ENCODE results near the gene ZFAND3. TPM values are rescaled to one million over a fixed set of nuclear protein-coding genes. Genes with fewer than 3 reads are reported as not detected.

ZFAND3 gene
- total RNA-seq, 1 donor from 2014 or later: 56.3 TPM

- intact Hi-C loops (cut with micrococcal nuclease): no loop called here
- Mint-ChIP-seq H3K4me1 (no peaks in the 10 kb centered on the region), H3K27me3 (no peaks in the 10 kb centered on the region), H3K4me3 (no peak overlapping the region), H3K36me3 (ENCODE audit: low read depth) (peaks cover 19% of the 10 kb centered on the region), H3K27ac (no peak overlapping the region), H3K9me3 (no peaks in the 10 kb centered on the region)
- DNase-seq (no peak), ATAC-seq (ENCODE audit: low read depth) (no peak)
- TF ChIP-seq, protein P1, sequence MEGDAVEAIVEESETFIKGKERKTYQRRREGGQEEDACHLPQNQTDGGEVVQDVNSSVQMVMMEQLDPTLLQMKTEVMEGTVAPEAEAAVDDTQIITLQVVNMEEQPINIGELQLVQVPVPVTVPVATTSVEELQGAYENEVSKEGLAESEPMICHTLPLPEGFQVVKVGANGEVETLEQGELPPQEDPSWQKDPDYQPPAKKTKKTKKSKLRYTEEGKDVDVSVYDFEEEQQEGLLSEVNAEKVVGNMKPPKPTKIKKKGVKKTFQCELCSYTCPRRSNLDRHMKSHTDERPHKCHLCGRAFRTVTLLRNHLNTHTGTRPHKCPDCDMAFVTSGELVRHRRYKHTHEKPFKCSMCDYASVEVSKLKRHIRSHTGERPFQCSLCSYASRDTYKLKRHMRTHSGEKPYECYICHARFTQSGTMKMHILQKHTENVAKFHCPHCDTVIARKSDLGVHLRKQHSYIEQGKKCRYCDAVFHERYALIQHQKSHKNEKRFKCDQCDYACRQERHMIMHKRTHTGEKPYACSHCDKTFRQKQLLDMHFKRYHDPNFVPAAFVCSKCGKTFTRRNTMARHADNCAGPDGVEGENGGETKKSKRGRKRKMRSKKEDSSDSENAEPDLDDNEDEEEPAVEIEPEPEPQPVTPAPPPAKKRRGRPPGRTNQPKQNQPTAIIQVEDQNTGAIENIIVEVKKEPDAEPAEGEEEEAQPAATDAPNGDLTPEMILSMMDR (IDR thresholded peaks at IDR 0.05): no peak
- ChIA-PET CTCF (no interaction called here), POLR2A (no interaction called here)
Measured at GRCh38 chr6:38161754-38162492, 342.4 kb downstream of the ZFAND3 start.

GRCh38 chr6:38162493-38163185 is 343.1 kb downstream of the ZFAND3 start:
- intact Hi-C loops (cut with micrococcal nuclease): no loop called here
- CTCF ChIA-PET: no interaction called here

GRCh38 chr6:38163186-38164130 is 343.9 kb downstream of the ZFAND3 start:
- Mint-ChIP-seq H3K27me3 (no peaks in the 10 kb centered on the region), H3K27ac (no peak overlapping the region), H3K4me1 (no peaks in the 10 kb centered on the region), H3K36me3 (ENCODE audit: low read depth) (peaks cover 17% of the 10 kb centered on the region), H3K9me3 (no peaks in the 10 kb centered on the region), H3K4me3 (no peak overlapping the region)
- ATAC-seq (ENCODE audit: low read depth) (no peak), DNase-seq (no peak)
- intact Hi-C loops (cut with micrococcal nuclease): no loop called here
- TF ChIP-seq, protein P1 (IDR thresholded peaks at IDR 0.05): no peak
- ChIA-PET POLR2A (no interaction called here), CTCF (no interaction called here)

More at GRCh38 chr6:38162493-38163185, 343.1 kb downstream of the ZFAND3 start:
- no peak for DNase-seq
- H3K9me3 Mint-ChIP-seq: no peaks in the 10 kb centered on the region
- H3K27me3 Mint-ChIP-seq: no peaks in the 10 kb centered on the region
- TF ChIP-seq, protein P1 (IDR thresholded peaks at IDR 0.05): no peak
- H3K4me3 Mint-ChIP-seq: no peak overlapping the region
- H3K36me3 Mint-ChIP-seq (ENCODE audit: low read depth): peaks cover 19% of the 10 kb centered on the region
- no peaks in the 10 kb centered on the region for H3K4me1 Mint-ChIP-seq
- no peak for ATAC-seq (ENCODE audit: low read depth)
- no peak overlapping the region for H3K27ac Mint-ChIP-seq
- POLR2A ChIA-PET: no interaction called here

DNA sequence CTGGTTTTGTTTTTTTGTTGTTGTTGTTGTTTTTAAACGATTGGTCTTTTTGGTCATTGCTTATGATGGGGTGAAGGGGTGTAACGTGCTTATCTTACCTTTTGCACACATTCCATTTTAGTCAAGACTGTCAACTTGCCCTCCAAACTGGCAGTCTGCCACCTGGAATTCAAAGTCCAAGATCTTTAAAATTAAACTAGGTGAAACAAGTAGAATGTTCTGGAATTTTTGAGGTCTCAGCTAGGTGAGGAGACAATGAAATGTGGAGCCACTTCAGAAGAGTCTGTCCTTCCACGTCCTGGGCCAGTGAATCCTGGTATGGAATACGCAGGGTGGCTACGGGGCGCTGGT is 344.6 kb downstream of the ZFAND3 start:
- Mint-ChIP-seq H3K36me3 (ENCODE audit: low read depth) (peaks cover 14% of the 10 kb centered on the region), H3K27ac (no peak overlapping the region), H3K27me3 (no peaks in the 10 kb centered on the region), H3K9me3 (no peaks in the 10 kb centered on the region), H3K4me3 (no peak overlapping the region), H3K4me1 (no peaks in the 10 kb centered on the region)
- TF ChIP-seq, protein P1 (IDR thresholded peaks at IDR 0.05): no peak
- POLR2A ChIA-PET: no interaction called here
- no peak for ATAC-seq (ENCODE audit: low read depth)
- intact Hi-C loops (cut with micrococcal nuclease): no loop called here
- CTCF ChIA-PET: no interaction called here
- no peak for DNase-seq

GRCh38 chr6:38164671-38165108 is 345.2 kb downstream of the ZFAND3 start:
- H3K27ac Mint-ChIP-seq: no peak overlapping the region
- no peaks in the 10 kb centered on the region for H3K4me1 Mint-ChIP-seq
- H3K9me3 Mint-ChIP-seq: no peaks in the 10 kb centered on the region
- intact Hi-C loops (cut with micrococcal nuclease): no loop called here
- no peak overlapping the region for H3K4me3 Mint-ChIP-seq
- ChIA-PET CTCF (no interaction called here), POLR2A (no interaction called here)
- ATAC-seq (ENCODE audit: low read depth): no peak
- DNase-seq: no peak
- no peaks in the 10 kb centered on the region for H3K27me3 Mint-ChIP-seq
- TF ChIP-seq, protein P1 (IDR thresholded peaks at IDR 0.05): no peak
- H3K36me3 Mint-ChIP-seq (ENCODE audit: low read depth): peaks cover 12% of the 10 kb centered on the region
